ENCODE results near the gene CCSER1.
"Not testable (repeated sequence)": the region's sequence is repeated elsewhere in the genome, so short reads cannot be mapped to it uniquely, and the experiment has no call there.

Gene CCSER1

DNA sequence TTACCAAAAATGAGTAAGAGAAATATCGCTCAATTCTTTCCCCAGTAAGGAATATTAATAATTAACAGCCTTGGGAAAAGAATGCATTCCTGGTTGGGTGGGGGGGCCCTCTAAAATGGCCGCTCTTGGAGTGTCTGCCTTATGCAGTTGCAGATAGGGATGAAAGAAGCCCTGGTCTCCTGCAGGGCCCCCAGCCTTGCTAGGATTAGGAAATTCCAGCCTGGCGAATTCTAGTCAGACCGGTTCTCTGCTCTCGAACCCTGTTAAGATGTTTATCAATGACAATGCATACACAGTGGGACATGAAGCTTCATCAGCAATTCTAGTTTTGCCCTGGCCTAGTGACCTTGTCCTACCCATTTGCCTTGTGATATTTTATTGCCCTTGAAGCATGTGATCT is 1128.8 kb downstream of the CCSER1 start:
- DNase-seq (ENCODE audit: low read depth in 2 of 3, low spot score in 2 of 3), result no peak

DNA sequence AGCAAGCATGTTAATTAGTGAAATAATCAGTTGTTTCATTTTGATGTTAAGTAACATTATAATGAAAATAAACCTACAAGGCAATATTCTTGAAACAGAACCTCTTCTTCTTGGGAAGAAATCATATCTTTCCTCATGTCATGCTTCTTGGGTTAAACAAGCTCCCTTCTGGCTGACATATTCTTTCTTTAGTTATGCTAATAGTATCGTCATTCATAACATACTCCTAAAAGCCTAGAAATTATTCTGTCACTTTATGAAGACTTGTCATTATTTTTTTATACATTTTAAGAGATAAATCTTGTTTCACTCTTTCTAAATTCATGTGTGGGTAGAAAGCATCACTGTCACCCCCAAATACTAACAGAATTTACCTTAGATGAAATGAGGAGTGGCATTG is 1129.6 kb downstream of the CCSER1 start:
- no peak for DNase-seq (ENCODE audit: low read depth in 2 of 3, low spot score in 2 of 3)

DNA sequence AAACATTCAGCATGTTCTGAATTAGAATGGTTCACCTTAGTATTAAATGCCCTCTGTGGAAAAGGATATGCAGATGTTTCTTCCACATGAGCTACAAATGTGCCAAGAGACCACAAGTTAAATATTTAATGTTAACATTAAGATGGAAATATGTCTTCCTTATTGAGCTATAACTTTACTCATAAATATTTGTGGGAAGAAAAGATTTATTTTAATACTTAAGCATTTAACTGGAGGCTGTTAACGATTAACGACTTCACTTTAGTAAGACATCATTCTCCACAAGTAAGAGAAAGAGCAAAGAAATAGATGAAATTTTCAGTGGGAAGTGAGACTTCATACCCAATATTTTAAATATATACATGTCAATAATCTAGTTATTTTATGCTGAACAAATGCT is 1130.5 kb downstream of the CCSER1 start:
- no peak for DNase-seq (ENCODE audit: low read depth in 2 of 3, low spot score in 2 of 3)

DNA sequence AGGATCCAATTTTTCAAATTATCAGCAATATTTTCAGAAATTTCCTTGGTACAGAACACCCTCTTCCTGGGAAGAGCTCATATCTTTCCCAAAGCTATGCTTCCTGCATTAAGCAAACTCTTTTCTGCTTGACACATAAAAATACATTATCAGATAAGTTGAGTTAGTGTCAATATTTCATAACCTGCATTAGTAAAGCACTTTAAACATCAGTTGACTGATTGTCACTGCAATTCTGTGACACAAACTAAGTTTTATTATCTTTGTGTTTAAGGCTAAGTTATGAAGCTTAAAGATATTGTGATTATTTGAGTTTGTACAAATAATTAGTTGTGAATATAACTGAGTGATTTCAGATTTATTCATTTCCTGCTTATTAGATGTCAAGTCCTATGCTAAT is 1131.1 kb downstream of the CCSER1 start:
- no peak for DNase-seq (ENCODE audit: low read depth in 2 of 3, low spot score in 2 of 3)

DNA sequence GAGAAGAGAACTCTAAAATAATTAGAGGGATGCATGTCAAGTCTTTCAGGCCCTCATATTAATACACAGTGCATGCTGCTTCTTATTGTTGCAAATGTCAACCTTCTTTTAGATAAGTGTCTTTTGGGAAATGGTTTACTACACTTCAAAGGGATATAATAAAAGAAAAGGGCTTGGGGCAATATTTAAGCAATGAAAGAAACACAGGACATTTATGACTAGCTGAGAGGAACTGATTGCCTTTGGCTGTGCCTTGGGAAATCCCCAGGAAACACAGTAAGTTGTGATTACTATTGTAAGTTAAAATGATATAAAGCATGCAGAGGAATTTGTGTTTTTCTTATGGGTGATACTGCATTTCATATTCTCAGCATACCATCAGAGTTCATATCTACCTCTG is 1140.3 kb downstream of the CCSER1 start:
- no peak for DNase-seq (ENCODE audit: low read depth in 2 of 3, low spot score in 2 of 3)

DNA sequence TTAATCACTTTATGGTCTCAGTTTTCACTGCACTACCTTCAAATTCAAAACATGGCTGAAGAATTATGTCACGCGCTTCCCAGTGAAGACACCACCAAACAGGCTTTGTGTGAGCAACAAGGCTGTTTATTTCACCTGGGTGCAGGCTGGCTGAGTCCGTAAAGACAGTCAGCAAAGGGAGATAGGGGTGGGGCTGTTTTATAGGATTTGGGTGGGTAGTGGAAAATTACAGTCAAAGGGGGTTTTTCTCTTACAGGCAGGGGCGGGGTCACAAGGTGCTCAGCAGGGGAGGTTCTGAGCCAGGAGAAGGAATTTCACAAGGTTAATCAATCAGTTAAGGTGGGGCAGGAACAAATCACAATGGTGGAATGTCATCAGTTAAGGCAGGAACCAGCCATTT is 1141.3 kb downstream of the CCSER1 start:
- DNase-seq (ENCODE audit: low read depth in 2 of 3, low spot score in 2 of 3), result not testable (repeated sequence)

DNA sequence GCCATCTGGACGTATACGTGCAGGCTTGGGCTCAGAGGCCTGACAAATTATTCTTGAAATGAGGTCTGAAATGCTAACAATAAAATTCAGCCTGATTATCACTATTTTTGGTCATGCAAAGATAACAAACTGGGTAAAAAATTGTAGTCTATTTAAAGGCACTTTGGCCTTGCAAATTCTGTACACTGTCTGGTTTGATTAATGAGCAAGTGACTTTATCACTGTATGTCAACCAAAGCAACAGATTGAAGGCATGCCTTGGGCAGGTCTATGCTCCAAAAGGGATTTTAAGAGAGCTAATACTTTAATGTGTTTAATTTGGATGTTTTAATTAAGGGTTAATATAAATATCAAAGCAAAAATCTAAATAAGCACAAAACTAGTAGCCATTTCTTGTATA is 1141.7 kb downstream of the CCSER1 start:
- no peak for DNase-seq (ENCODE audit: low read depth in 2 of 3, low spot score in 2 of 3)

DNA sequence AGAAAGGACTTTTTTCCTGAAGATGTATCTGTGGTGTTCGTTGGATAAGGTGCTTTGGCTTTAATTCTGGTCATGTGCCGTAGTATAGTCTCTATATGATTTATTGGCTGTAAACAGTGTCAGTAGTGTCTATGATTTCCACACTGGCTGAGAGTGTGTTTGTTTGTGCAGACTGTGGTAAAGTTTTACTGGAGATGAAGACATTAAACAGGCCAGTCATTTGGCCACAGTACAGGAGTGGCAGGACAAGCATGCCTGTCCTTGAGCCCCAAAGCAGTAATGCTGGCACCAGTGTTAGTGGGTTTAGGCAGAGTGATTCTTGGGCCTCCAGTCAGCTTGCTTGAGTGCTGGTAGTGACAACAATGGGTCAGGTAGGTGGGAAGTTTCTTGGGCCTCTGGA is 1152.7 kb downstream of the CCSER1 start:
- DNase-seq (ENCODE audit: low read depth in 2 of 3, low spot score in 2 of 3), result no peak

DNA sequence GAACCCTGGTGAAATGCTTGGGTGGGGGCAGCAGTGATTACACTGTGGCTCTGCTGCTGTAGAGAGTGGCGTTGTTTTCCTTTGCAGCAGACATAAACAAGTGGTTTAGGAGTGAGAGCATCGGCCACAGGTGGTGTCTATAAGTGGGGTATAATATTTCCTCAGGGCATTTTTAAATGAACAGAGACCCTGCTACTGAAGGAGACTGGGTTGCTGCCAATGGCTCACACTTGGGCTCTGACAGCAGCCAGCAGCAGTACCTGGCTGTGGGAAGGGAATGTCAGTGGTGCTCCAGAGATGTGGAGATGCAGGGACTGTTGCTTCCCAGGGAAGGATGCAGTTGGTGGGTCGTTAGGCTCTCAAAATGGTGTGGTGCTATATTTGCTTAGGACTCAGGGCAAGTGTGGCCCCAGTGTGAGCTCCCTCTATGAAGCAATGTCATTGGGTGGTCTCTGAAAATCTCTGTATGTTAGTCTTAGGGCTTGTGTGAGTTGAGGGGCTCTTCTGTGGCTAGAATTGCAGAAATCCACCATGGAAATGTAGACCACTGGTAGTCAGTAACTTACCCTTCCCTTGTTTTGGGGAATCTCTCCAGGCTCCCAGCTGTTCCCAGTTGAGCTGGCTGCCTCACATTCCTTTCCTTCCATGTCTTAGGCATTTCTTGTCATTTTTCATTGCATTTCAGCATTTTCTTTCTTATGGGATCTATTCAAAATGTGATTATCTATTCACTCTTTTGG is 1153.5 kb downstream of the CCSER1 start:
- no peak for DNase-seq (ENCODE audit: low read depth in 2 of 3, low spot score in 2 of 3)

DNA sequence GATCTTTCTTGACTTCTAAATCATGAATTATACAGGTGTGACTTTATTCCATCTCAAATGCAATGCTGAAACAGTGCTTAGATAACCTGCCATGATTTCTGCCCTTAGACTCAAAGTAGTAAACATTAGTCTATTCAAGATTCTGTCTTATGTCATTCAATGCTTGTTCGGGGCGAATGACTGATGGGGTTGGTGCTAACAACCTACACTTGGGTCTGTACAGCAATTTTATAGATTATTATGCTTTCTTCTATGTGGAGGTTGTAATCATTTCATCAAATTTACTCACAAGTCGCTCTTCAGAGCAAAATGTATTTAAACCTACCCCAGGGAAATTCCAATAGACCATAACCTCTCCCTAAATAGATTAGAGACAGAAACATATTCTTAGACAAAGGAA is 1155.0 kb downstream of the CCSER1 start:
- DNase-seq (ENCODE audit: low read depth in 2 of 3, low spot score in 2 of 3), result no peak

DNA sequence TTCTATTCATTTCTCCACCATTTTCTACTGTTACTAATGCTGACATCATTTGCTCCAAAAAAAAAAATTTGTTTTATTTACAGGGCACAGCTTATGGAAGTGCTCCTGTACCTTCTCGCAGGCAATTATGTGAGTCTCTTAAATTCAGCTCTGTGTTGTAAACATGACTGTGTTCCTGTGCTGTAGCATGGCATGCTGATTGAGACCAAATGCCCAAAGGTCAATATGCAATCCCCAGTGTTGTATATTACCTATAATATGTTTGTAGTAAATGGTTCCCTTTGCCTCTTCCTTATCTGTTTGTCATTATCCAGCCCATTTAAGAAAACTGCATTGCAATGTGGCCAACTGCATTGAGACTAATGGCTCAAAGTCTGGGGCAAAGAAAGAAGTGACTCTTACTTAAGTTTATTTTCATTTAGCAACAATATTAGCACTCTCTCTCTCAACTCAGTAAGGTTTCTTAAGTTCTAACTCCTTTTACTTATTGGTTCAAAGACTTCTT is 1156.6 kb downstream of the CCSER1 start:
- DNase-seq (ENCODE audit: low read depth in 2 of 3, low spot score in 2 of 3), result no peak

DNA sequence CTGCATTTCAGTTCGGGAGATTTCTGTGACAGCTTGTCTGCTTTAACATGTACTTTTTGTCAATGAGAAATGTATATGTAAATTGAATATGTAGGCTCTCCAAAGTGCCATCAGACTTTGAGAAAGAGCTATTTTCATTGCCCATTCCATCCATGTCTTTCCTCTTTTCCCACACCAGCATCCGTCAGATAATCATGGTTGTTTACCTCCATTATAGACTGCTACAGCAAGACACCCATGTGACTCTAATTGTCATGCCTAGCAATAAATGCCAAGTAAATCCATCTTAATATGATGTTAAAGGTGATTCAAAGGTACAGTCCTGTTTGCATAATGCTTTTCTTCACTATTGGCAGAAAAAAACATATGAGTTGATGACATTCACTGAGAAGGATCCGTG is 1157.3 kb downstream of the CCSER1 start:
- DNase-seq (ENCODE audit: low read depth in 2 of 3, low spot score in 2 of 3), result no peak

DNA sequence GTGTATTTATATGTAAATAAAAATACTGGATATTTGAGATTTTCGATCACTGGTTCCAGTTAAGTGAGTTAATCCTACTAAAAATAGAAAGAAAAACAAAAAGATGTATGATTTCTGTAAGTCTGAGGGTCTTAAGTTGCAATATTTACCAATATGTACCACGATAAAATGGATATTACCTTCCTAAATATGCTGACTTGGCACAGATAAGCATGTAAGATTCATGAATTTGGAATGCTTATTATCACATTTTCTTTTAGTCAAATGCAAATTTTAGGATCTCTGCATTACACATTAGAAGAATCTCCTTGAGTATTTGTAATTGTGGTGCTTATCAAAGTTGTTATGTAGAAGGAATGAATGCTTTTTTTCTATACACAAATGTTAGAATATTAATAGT is 1158.3 kb downstream of the CCSER1 start:
- DNase-seq (ENCODE audit: low read depth in 2 of 3, low spot score in 2 of 3), result no peak

DNA sequence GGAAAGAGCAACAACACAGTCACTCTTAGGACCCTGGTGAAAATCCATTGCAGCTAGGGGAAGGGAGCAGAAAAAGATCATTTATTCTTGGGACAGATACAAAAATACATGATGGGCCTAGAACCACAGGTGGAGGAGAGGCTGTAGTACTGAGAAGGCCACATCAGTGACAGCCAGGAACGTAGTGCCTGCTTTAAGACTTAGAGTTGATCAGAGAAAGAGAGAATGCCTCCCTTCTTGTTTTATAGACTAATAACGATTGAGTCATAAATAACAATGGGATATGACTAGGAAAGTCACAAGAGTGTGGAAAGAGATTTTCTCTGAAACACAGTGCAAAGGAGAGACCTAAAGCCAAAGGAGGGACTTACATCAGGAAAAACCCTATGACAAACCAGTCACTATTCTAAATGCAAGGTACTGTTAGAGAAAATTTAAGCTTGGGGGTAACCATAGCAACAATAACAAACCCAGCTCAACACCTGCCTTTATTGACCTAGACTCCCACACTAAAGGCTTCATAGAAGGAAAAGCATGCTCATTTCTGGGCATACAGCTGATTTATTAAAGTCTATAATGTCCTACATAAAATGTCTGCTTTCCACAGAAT is 1161.6 kb downstream of the CCSER1 start:
- no peak for DNase-seq (ENCODE audit: low read depth in 2 of 3, low spot score in 2 of 3)

DNA sequence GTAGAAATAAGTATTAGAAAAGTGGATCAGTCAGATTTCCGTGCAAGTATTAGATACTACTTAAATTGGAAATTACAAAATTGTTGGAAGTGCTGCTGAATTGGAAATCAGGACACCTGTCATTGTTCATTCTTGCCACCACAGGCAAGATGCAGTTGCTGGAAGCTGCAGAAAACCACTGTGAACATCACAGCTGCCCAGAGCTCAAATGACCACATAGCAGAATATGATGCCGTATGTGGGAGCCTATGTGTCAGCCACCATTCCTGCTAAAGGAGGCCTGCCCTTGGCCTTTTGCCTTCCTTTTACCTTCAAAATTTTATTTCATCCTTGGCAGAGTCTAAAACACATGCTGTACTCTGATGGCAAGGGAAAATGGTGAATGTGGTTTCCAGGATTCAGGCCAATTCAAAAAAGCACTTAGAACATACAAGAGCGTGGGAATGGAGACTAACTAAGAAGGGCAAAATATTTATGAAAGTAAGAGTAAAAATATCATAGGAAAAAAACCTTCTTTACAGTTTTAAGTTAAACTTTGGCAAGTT is 1171.0 kb downstream of the CCSER1 start:
- no peak for DNase-seq (ENCODE audit: low read depth in 2 of 3, low spot score in 2 of 3)

DNA sequence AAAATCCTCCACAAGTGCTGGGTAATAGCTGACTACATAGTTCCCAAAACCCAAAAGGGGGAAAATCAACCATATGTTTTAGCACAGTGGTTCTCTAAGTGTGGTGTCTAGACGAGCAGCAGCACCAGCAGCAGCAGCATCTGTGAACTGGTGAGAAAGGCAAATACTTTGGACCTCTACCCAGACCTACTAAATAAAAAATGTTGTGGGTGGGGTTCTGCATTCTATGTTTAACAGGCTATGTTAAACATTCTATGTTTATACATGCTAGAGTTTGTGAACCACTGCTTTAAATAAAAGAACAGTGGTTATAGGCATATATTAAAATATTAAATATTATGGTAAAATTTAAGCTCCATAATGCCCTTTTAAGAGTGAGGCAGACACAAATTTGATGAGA is 1171.6 kb downstream of the CCSER1 start:
- DNase-seq (ENCODE audit: low read depth in 2 of 3, low spot score in 2 of 3), result no peak

DNA sequence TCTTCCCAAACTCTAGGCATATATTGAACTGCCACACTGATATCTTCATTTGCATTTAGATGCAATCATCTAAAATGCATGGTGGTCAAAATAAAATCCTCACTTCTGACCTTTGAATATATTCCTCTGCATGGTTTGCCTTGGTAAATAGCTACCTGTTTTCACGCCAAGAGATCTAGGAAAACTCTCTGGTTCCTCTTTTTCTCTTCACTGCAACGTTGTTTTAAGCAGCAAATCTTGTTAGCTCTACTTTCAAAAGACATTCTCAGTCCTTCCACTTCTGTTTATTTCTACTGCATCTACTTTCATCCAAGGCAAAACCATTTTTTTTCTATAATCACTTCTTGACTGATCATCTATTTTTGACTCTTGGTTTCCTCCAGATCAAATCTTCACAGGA is 1174.9 kb downstream of the CCSER1 start:
- DNase-seq (ENCODE audit: low read depth in 2 of 3, low spot score in 2 of 3), result no peak

DNA sequence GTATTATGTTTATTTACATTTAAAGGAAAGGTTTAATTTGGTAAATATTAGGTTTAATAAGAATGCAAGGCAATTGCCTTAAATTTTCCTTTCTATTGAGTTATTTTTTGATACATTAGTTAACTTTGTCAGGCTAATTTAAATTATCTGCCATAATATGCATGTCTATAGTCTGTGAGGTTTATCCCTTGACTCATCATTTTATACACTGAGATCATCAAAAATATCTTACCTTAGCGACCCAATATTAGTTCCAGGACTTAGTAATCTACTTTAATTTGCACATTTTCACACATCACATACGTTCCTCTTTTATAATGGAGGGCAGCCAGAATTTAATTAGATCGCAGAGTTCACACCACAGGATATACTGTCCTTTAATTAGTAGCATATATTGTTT is 1177.1 kb downstream of the CCSER1 start:
- DNase-seq (ENCODE audit: low read depth in 2 of 3, low spot score in 2 of 3), result no peak

DNA sequence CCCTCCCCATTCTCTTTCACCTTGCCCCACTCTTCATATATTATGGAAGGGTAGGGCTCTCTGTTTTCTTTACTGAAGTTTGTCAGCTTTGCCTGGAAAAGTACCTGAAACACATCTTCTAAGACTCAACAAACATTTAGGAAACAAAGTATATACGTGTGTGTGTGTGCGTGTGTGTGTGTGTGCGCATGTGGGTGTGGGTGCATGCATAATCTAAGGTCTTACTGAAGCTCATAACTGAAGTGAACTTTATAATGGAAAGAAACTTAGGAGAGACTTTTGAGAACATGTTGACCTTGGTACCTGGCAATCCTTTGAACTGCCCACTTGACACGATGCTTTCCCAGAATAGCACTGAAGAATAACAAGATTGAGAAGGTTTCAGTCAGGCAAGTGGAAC is 1190.2 kb downstream of the CCSER1 start:
- DNase-seq (ENCODE audit: low read depth in 2 of 3, low spot score in 2 of 3), result no peak

DNA sequence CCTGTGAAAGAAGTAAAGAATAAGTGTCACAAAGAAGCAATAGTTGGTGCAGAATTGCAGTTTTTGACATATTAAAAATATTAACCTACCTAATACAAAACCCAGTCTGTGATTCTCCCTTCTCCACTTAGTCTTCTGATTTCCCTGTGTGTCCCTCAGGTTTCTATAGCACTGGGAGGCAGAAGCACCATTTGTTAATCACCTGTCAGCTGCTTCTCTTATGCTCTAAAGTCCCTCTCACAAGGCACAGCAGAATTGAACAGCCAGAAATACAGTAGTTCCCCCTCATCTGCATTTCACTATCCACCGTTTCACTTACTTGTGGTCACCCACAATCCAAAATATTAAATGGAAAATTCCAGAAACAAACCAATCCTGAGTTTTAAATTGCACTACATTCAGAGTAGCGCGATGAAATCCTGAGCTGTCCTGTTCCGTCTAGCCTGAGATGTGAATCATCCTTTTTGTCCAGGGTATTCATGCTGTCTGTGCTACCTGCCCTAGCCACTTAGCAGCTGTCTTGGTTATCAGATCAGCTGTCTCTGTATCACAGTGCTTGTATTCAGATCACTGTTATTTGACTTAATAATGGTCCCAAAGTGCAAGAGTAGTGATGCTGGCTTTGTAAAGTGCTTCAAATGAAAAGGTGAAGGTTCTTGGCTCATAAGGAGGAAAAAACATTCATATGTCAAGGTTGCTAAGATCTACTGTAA is 1192.5 kb downstream of the CCSER1 start:
- no peak for DNase-seq (ENCODE audit: low read depth in 2 of 3, low spot score in 2 of 3)

DNA sequence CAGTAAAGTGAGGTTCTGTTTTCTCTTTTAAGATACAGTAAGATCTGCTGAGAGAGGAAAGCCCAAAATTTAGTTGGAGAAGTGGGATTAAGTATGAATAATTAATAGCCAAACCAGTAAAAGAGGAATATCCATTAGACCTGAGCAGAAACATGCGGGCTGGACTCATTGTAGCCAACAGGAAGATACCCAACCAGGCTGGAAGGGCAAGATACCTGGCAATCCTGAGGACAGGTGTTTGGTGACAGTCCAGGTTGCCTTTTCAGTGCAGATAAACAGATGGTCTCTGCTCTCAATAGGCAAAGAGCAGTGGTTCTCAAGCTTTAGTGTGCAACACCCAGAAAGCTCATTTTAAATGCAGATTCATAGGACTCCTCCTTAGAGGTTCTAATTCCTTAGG is 1195.8 kb downstream of the CCSER1 start:
- no peak for DNase-seq (ENCODE audit: low read depth in 2 of 3, low spot score in 2 of 3)

DNA sequence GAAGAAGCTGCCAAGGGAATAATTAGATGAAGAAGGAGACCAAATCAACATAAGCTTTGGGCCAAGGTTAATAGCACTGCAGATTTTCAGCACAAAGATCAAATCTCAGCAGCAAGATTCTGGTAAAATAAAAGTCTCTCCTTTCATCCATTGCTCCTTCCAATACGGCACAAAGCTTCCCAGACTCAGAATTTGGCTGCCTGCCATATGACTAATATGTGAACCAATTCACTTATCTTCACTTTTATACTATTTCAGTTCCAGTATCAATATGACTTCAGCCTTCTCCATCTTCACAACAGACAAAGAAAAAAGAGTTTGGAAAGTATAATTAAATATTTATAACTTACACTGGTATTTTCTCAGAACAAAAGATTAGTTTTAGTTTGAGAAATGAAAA is 1198.3 kb downstream of the CCSER1 start:
- DNase-seq (ENCODE audit: low read depth in 2 of 3, low spot score in 2 of 3), result no peak
